Neural progenitor cell (in vitro differentiated cells): Measurements from ENCODE around the gene KIRREL3. TPM values are rescaled to one million over a fixed set of nuclear protein-coding genes. Genes with fewer than 3 reads are reported as not detected.
A peak's percentile ranks its signal among the peaks of the same experiment; 100 is the strongest.

Experiments used
- DNase-seq: peaks from one replicate; pipeline ENCODE4 v3.0.0-alpha.2; 2016; ENCODE audit warnings: low spot score
- H2AFZ ChIP-seq: fragments of 200-600 bp; sonication (generic); replicated peaks from 2 replicates; pipeline ENCODE4 v1.6.1; 2016; ENCODE audit warnings: antibody characterized with exemption
- H3F3A ChIP-seq: fragments of 200-600 bp; sonication (generic); 2 replicates; pipeline ENCODE4 v1.6.1; 2016; ENCODE audit warnings: antibody characterized with exemption, low read depth
- H3K27ac ChIP-seq: fragments of 200-600 bp; sonication (generic); 2 replicates; pipeline ENCODE4 v1.5.1; 2016; ENCODE audit warnings: mild to moderate bottlenecking
- H3K27me3 ChIP-seq: fragments of 200-600 bp; sonication (generic); 2 replicates; pipeline ENCODE4 v1.6.1; 2016; ENCODE audit warnings: mild to moderate bottlenecking, moderate library complexity
- H3K36me3 ChIP-seq: fragments of 200-600 bp; sonication (generic); 2 replicates; pipeline ENCODE4 v1.5.1; 2016
- H3K4me1 ChIP-seq: fragments of 200-600 bp; sonication (generic); 2 replicates; pipeline ENCODE4 v1.6.1; 2016; ENCODE audit warnings: mixed run types
- H3K4me2 ChIP-seq: fragments of 200-600 bp; sonication (generic); 2 replicates; pipeline ENCODE4 v1.6.1; 2016
- H3K4me3 ChIP-seq: fragments of 200-600 bp; sonication (generic); 2 replicates; pipeline ENCODE4 v1.5.1; 2016
- H3K79me2 ChIP-seq: fragments of 200-600 bp; sonication (generic); 2 replicates; pipeline ENCODE4 v1.6.1; 2016; ENCODE audit warnings: low read depth
- H3K9ac ChIP-seq: fragments of 200-600 bp; sonication (generic); 2 replicates; pipeline ENCODE4 v1.6.1; 2016
- H3K9me3 ChIP-seq: fragments of 200-600 bp; sonication (generic); 2 replicates; pipeline ENCODE4 v1.5.1; 2016; ENCODE audit warnings: low read depth
- H4K20me1 ChIP-seq: fragments of 200-600 bp; sonication (generic); 2 replicates; pipeline ENCODE4 v1.6.1; 2016; ENCODE audit warnings: low read depth
- H3K27ac Mint-ChIP-seq: 3 replicates; pipeline ENCODE4 v1.8.0; 2021; ENCODE audit warnings: mixed read lengths
- H3K27me3 Mint-ChIP-seq: 2 replicates; pipeline ENCODE4 v1.8.0; 2022; ENCODE audit warnings: low read depth, mild to moderate bottlenecking, inconsistent platforms, moderate library complexity, mixed read lengths; ENCODE audit not compliant: insufficient read depth
- H3K36me3 Mint-ChIP-seq: 3 replicates; pipeline ENCODE4 v1.8.0; 2021; ENCODE audit warnings: mixed read lengths
- H3K4me1 Mint-ChIP-seq: 3 replicates; pipeline ENCODE4 v1.8.0; 2021; ENCODE audit warnings: mixed read lengths
- H3K4me3 Mint-ChIP-seq: 3 replicates; pipeline ENCODE4 v1.8.0; 2021; ENCODE audit warnings: mild to moderate bottlenecking, moderate library complexity, mixed read lengths
- H3K9me3 Mint-ChIP-seq: 3 replicates; pipeline ENCODE4 v1.8.0; 2020; ENCODE audit warnings: mixed read lengths
- CTCF ChIP-seq: fragments of 200-600 bp; sonication (generic); IDR thresholded peaks from 2 replicates; pipeline ENCODE4 v1.5.1; 2017; ENCODE audit warnings: antibody characterized with exemption, mild to moderate bottlenecking
- EZH2 ChIP-seq: fragments of 200-600 bp; sonication (generic); IDR thresholded peaks from 2 replicates; pipeline ENCODE4 v1.6.1; 2017; ENCODE audit warnings: antibody characterized with exemption, mild to moderate bottlenecking, moderate library complexity
- EZH2phosphoT487 ChIP-seq: fragments of 200-600 bp; sonication (generic); IDR thresholded peaks from 2 replicates; pipeline ENCODE4 v1.6.1; 2017; ENCODE audit warnings: antibody characterized with exemption
- total RNA-seq: library from RNA; depleted of rRNA; stranded (reverse); fragments of >200 nt; gene quantifications from 2 replicates; pipeline ENCODE4 v1.2.3, GENCODE V29; 2015; ENCODE audit warnings: low replicate concordance

KIRREL3 gene
- total RNA-seq, 1 donor from 2014 or later = 1.1 TPM

GRCh38 chr11:126782810-126783209 is 217.8 kb downstream of the KIRREL3 start:
- Histone ChIP-seq H3K4me2 (no peak overlapping the region), H2AFZ (no peak overlapping the region), H3K79me2 (no peaks in the 10 kb centered on the region), H3K9me3 (no peaks in the 10 kb centered on the region), H3K4me1 (peaks cover 18% of the 10 kb centered on the region), H3K9ac (no peak overlapping the region), H3K36me3 (no peaks in the 10 kb centered on the region), H3K4me3 (no peak overlapping the region), H3K27me3 (no peaks in the 10 kb centered on the region), H4K20me1 (no peaks in the 10 kb centered on the region), H3F3A (no peaks in the 10 kb centered on the region), H3K27ac (no peak overlapping the region)
- no peak overlapping the region for H3K27ac Mint-ChIP-seq
- no peak overlapping the region for H3K4me3 Mint-ChIP-seq
- peaks cover 2% of the 10 kb centered on the region for H3K27me3 Mint-ChIP-seq
- no peak for TF ChIP-seq EZH2phosphoT487
- TF ChIP-seq EZH2 = no peak
- TF ChIP-seq CTCF = no peak
- H3K36me3 Mint-ChIP-seq = no peaks in the 10 kb centered on the region
- H3K9me3 Mint-ChIP-seq = no peaks in the 10 kb centered on the region
- H3K4me1 Mint-ChIP-seq = peaks cover 8% of the 10 kb centered on the region
- no peak for DNase-seq

GRCh38 chr11:126781942-126782341 is 218.6 kb downstream of the KIRREL3 start:
- Histone ChIP-seq H3K9me3 (no peaks in the 10 kb centered on the region), H3F3A (no peaks in the 10 kb centered on the region), H3K27me3 (no peaks in the 10 kb centered on the region), H3K9ac (no peak overlapping the region), H3K79me2 (no peaks in the 10 kb centered on the region), H3K4me2 (no peak overlapping the region), H4K20me1 (no peaks in the 10 kb centered on the region), H2AFZ (no peak overlapping the region), H3K27ac (no peak overlapping the region), H3K4me1 (peaks cover 10% of the 10 kb centered on the region), H3K36me3 (no peaks in the 10 kb centered on the region), H3K4me3 (no peak overlapping the region)
- no peak for TF ChIP-seq EZH2phosphoT487
- TF ChIP-seq EZH2 = no peak
- TF ChIP-seq CTCF = no peak
- H3K27ac Mint-ChIP-seq = no peak overlapping the region
- peaks cover 2% of the 10 kb centered on the region for H3K27me3 Mint-ChIP-seq
- DNase-seq = peak; percentile 26
- H3K4me3 Mint-ChIP-seq = no peak overlapping the region
- no peaks in the 10 kb centered on the region for H3K9me3 Mint-ChIP-seq
- no peaks in the 10 kb centered on the region for H3K36me3 Mint-ChIP-seq
- peaks cover 5% of the 10 kb centered on the region for H3K4me1 Mint-ChIP-seq

GRCh38 chr11:126776119-126776518 is 224.5 kb downstream of the KIRREL3 start:
- Histone ChIP-seq H3K27me3 (no peaks in the 10 kb centered on the region), H3F3A (no peaks in the 10 kb centered on the region), H3K36me3 (no peaks in the 10 kb centered on the region), H3K27ac (no peak overlapping the region), H3K4me3 (no peak overlapping the region), H4K20me1 (no peaks in the 10 kb centered on the region), H2AFZ (no peak overlapping the region), H3K9ac (no peak overlapping the region), H3K4me2 (no peak overlapping the region), H3K79me2 (no peaks in the 10 kb centered on the region), H3K9me3 (no peaks in the 10 kb centered on the region), H3K4me1 (no peaks in the 10 kb centered on the region)
- TF ChIP-seq EZH2phosphoT487 = no peak
- no peak for TF ChIP-seq CTCF
- TF ChIP-seq EZH2 = no peak
- peaks cover 19% of the 10 kb centered on the region for H3K4me1 Mint-ChIP-seq
- H3K4me3 Mint-ChIP-seq = no peak overlapping the region
- no peaks in the 10 kb centered on the region for H3K9me3 Mint-ChIP-seq
- no peaks in the 10 kb centered on the region for H3K27me3 Mint-ChIP-seq
- no peak for DNase-seq
- H3K36me3 Mint-ChIP-seq = no peaks in the 10 kb centered on the region
- H3K27ac Mint-ChIP-seq = no peak overlapping the region
